Cerebellar nuclear complex (tissue), 1 donor: ENCODE measurements around the gene OSBPL8.
A peak's percentile ranks its signal among the peaks of the same experiment; 100 is the strongest.

Experiments used
- DNase-seq, 2 experiments: peaks; one replicate each; lab custom pipeline; 2025; lab: John Stamatoyannopoulos, UW

Gene OSBPL8

GRCh38 chr12:76470028-76470939 lies 89.3 kb downstream of the OSBPL8 start:
- DNase-seq = no peak

GRCh38 chr12:76464631-76465166 lies 94.9 kb downstream of the OSBPL8 start:
- DNase-seq = no peak

- DNase-seq = no peak
These were observed 96.8 kb downstream of the OSBPL8 start for GRCh38 chr12:76462668-76463224.

- no peak for DNase-seq
These were observed 98.8 kb downstream of the OSBPL8 start for GRCh38 chr12:76460807-76461206.

GRCh38 chr12:76457818-76458217 lies 101.8 kb downstream of the OSBPL8 start:
- no peak for DNase-seq

GRCh38 chr12:76457010-76457409 lies 102.6 kb downstream of the OSBPL8 start:
- no peak for DNase-seq

- DNase-seq = peak in 1 of 2 experiments; percentile 25
These were observed 103.8 kb downstream of the OSBPL8 start for GRCh38 chr12:76455582-76456345.

- DNase-seq = no peak
These were observed 108.0 kb downstream of the OSBPL8 start for GRCh38 chr12:76451528-76451927.

GRCh38 chr12:76450690-76451089 lies 108.9 kb downstream of the OSBPL8 start:
- DNase-seq = no peak

GRCh38 chr12:76449993-76450392 lies 109.6 kb downstream of the OSBPL8 start:
- DNase-seq = no peak

- no peak for DNase-seq
These were observed 110.0 kb downstream of the OSBPL8 start for GRCh38 chr12:76449583-76449982.

GRCh38 chr12:76449016-76449415 lies 110.6 kb downstream of the OSBPL8 start:
- no peak for DNase-seq

GRCh38 chr12:76446090-76446489 lies 113.5 kb downstream of the OSBPL8 start:
- no peak for DNase-seq

GRCh38 chr12:76445462-76445861 lies 114.1 kb downstream of the OSBPL8 start:
- DNase-seq = no peak

GRCh38 chr12:76444408-76444984 lies 115.1 kb downstream of the OSBPL8 start:
- no peak for DNase-seq

GRCh38 chr12:76441016-76441415 lies 118.6 kb downstream of the OSBPL8 start:
- DNase-seq = no peak

- no peak for DNase-seq
These were observed 126.8 kb downstream of the OSBPL8 start for GRCh38 chr12:76432733-76433132.

- DNase-seq = no peak
These were observed 131.5 kb downstream of the OSBPL8 start for GRCh38 chr12:76428117-76428516.

- no peak for DNase-seq
These were observed 133.4 kb downstream of the OSBPL8 start for GRCh38 chr12:76426160-76426559.

GRCh38 chr12:76424941-76425340 lies 134.6 kb downstream of the OSBPL8 start:
- DNase-seq = no peak

GRCh38 chr12:76422543-76423438 lies 136.8 kb downstream of the OSBPL8 start:
- no peak for DNase-seq
